VCaP (cell line): ENCODE data around the gene PPP1R7.

Source experiments
- H3K27ac ChIP-seq: fragments of 450-650 bp; 2 replicates; pipeline ENCODE4 v1.5.1; 2017
- TF ChIP-seq, protein P1 (sequence below): fragments of 450-650 bp; conservative IDR thresholded peaks from 2 replicates; pipeline ENCODE4 v1.5.1; 2017; ENCODE audit warnings: mild to moderate bottlenecking, moderate library complexity

Gene PPP1R7

DNA sequence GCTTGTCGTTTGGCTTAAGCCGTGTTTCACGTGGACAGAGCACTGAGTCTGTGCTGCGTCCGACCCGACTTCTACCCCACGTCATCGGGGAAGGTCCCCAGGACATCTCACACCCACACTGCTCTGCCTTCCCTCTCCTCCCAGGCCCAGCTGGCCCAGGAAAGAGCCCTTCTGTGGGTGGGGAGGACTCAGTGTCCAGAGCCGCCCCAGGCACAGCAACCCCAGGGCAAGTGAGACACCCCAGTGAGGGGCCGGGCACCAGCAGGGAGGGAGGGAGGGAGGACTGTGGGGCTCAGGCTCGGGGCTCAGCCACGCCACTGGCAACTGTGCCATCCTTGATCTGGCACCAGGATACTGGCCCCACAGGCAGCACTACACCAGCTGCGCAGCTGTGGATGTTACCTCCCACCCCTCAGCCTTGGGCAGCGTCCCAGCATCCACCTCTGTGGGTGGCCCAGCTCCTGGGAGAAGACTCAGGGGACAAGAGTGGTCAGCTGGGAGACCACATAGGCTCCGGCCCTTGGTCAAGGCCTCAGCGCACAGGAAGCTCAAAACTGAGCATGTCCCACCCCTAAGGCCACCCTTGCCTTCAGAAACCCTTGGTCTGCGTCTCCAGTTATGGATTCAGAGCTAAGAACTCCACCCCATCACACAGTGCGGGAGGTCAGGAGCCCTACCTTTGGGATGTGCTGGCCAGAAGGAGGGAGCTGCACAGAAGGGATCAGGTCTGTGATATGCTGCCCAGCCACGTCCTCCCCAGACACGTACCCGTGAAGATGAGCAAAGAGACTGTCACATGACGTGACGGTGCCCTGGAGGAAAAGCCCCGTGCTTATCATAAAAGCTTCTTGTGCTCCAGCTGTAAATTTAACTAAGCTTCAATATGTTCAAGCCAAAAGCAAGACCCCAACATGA is 12.7 kb upstream of the PPP1R7 start:
- no peak overlapping the region for H3K27ac ChIP-seq
- TF ChIP-seq, protein P1, sequence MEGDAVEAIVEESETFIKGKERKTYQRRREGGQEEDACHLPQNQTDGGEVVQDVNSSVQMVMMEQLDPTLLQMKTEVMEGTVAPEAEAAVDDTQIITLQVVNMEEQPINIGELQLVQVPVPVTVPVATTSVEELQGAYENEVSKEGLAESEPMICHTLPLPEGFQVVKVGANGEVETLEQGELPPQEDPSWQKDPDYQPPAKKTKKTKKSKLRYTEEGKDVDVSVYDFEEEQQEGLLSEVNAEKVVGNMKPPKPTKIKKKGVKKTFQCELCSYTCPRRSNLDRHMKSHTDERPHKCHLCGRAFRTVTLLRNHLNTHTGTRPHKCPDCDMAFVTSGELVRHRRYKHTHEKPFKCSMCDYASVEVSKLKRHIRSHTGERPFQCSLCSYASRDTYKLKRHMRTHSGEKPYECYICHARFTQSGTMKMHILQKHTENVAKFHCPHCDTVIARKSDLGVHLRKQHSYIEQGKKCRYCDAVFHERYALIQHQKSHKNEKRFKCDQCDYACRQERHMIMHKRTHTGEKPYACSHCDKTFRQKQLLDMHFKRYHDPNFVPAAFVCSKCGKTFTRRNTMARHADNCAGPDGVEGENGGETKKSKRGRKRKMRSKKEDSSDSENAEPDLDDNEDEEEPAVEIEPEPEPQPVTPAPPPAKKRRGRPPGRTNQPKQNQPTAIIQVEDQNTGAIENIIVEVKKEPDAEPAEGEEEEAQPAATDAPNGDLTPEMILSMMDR = no peak

DNA sequence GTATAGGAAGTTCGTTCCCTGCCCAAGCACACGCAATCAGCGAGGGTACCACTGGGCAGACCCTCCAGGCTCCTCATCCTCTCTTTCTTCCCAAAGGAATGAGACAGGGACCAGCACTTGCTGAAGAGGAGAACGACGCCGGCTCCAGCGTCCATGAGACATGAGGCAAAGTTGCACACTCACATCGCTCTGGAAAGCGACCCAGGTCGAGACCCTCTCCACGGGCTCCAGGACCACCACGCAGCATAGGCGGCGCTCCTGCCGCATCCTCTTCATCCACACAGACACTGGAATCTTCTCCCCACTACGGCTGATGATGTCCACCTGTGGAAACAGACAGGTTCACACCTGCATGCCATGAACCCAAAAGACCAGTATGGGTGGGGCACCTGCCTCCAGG is 11.8 kb upstream of the PPP1R7 start:
- TF ChIP-seq, protein P1 = no peak
- H3K27ac ChIP-seq = no peak overlapping the region

DNA sequence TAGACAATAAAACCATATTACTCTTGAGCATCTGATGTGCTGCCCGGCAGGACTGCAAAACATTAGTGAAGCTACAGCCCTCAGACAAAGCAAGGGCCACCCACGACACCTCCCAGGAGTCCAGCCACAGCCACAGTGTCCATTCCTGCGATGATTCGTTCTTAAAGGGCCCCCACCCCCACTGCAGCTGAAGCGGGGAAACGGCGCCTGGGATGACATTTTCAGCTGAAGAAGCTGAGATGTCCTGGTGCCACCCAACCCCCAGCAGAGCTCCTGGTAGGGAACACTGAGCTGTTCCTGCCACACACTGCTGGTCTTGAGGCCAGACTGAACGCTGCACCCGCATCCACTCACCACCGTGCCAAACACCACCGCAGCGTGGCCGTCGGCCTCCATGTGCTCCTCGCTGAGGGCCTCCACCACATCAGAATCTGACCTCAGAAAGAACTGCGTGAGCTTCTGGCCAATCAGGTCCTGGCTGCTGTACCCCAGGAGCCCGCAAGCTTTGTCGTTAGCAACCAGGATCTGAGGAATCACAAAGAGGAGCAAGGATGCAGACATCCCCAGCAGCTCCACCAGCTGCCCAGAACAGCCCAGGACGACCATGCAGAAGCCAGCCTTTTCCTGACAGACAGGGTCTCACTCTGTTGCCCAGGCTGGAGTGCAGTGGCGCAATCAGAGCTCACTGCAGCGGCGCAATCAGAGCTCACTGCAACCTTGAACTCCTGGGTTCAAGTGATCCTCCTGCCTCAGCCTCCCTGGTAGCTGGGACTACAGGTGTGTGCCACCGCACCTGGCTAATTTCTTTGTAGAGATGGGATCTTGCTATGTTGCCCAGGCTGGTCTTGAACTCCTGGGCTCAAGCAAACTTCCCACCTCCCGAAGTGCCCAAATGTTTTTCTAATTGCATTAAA is 10.5 kb upstream of the PPP1R7 start:
- TF ChIP-seq, protein P1 = no peak
- no peak overlapping the region for H3K27ac ChIP-seq

DNA sequence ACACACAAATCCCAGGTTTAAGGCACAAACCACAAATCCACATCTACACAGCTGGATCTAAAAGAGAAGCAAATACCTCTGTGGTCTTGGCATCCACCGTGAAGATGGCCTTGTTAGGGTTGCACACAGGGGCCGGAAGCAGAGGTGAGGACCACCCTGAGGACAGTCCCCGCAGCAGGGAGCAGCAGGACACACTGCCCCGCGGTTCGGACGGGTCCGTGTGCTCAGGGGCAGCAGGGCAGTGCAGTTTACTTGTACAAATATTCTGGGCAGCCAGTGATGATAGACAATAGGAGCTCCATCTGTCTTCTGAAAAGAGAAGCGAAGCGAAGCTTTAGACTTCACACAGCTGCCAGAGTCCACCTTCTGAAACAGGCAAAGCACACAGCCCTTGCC is 9.8 kb upstream of the PPP1R7 start:
- TF ChIP-seq, protein P1 = no peak
- H3K27ac ChIP-seq = no peak overlapping the region

DNA sequence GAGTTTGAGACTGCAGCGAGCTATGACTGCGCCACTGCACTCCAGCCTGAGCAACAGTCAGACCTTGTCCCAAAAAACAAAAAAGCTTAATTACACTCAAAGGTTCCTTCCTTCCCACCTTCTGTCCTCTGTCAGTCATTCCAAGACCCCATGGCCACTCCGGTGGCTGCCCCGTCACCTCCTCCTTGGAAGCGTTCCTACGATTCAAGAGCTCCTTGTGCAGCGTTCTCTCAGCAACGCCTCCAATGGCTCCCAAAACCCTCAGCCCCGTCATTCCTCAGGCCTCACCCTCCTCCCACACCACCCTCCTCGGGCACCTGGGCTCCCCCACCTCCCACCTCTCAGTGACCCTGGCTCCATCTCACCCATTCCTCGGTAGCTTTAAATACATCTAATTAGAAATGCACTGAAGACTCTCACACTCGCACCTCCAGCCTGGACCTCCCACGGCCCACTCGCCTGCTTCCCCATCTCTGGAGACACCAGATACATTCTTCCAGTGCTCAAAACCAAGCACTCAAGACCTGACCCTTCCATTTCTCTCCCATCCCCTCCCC is 9.0 kb upstream of the PPP1R7 start:
- H3K27ac ChIP-seq = no peak overlapping the region
- TF ChIP-seq, protein P1 = no peak

DNA sequence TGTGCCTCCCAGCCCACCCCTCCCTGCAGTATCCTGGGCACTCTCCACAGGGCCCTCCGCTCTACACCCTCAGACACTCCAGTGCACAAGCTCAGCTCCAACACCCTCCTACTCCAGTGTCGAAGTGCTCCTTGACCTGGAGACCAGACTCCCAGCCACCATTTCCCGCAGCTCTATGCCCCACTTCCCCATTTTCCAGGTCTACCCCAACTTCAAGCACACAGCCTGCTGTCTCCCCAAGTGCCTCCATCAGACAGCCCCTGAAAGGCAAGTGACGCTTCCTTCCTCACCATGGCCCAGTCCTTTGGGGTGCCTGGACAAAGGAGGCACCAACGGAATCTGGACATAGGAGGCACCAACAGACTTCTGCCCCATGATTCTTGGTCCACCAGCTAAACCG is 8.2 kb upstream of the PPP1R7 start:
- H3K27ac ChIP-seq = no peak overlapping the region
- TF ChIP-seq, protein P1 = no peak

DNA sequence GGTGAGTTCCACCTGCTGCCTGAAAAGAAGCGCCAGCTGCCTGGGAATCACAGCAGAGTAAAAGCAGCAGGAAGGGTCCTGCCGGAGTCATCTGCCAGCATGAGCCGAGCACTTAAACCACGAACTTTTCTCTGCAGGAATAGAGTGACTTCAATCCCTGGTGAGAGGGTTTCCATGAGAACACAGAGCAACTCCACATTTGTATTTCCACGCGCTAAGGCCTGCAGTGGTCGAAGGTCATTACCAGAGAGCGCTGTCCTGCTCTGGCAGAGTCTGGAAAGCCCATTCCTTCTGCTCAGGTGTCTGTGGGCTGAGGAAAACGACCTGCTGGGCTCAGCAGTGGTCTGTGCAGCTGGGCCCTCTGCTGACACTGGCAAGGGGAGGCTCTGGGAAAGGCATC is 7.7 kb upstream of the PPP1R7 start:
- H3K27ac ChIP-seq = no peak overlapping the region
- TF ChIP-seq, protein P1 = no peak
